GM23248 (cell line): Measurements from ENCODE around the gene MAK. TPM values are rescaled to one million over a fixed set of nuclear protein-coding genes. Genes with fewer than 3 reads are reported as not detected.
"Not testable (repeated sequence)": the region's sequence is repeated elsewhere in the genome, so short reads cannot be mapped to it uniquely, and the experiment has no call there.

Experiments used
- DNase-seq: peaks from one replicate; pipeline ENCODE4 v3.0.0-alpha.2; 2015
- H2AFZ ChIP-seq: fragments of 200-600 bp; sonication (generic); 2 replicates; pipeline ENCODE4 v1.6.1; 2016; ENCODE audit warnings: antibody characterized with exemption
- H3F3A ChIP-seq: fragments of 200-600 bp; sonication (generic); 2 replicates; pipeline ENCODE4 v1.6.1; 2016; ENCODE audit warnings: mild to moderate bottlenecking, antibody characterized with exemption, mixed run types; ENCODE audit not compliant: insufficient read depth
- H3K27ac ChIP-seq: fragments of 200-600 bp; sonication (generic); 2 replicates; pipeline ENCODE4 v1.5.1; 2016; ENCODE audit warnings: mild to moderate bottlenecking
- H3K27me3 ChIP-seq: fragments of 200-600 bp; sonication (generic); replicated peaks from 2 replicates; pipeline ENCODE4 v1.6.1; 2016; ENCODE audit warnings: mild to moderate bottlenecking; ENCODE audit not compliant: insufficient read depth
- H3K36me3 ChIP-seq: fragments of 200-600 bp; sonication (generic); 2 replicates; pipeline ENCODE4 v1.6.1; 2016; ENCODE audit warnings: low read depth, mild to moderate bottlenecking
- H3K4me1 ChIP-seq: fragments of 200-600 bp; sonication (generic); 2 replicates; pipeline ENCODE4 v1.6.1; 2016; ENCODE audit warnings: mild to moderate bottlenecking; ENCODE audit not compliant: insufficient read depth
- H3K4me2 ChIP-seq: fragments of 200-600 bp; sonication (generic); one replicate; pipeline ENCODE4 v1.6.1; 2016; ENCODE audit warnings: mild to moderate bottlenecking; ENCODE audit not compliant: unreplicated experiment
- H3K4me3 ChIP-seq: fragments of 200-600 bp; sonication (generic); 2 replicates; pipeline ENCODE4 v1.5.1; 2016; ENCODE audit warnings: mild to moderate bottlenecking
- H3K79me2 ChIP-seq: fragments of 200-600 bp; sonication (generic); 2 replicates; pipeline ENCODE4 v1.6.1; 2016; ENCODE audit warnings: mild to moderate bottlenecking; ENCODE audit not compliant: insufficient read depth
- H3K9ac ChIP-seq: fragments of 200-600 bp; sonication (generic); 2 replicates; pipeline ENCODE4 v1.6.1; 2016; ENCODE audit warnings: mild to moderate bottlenecking
- H3K9me2 ChIP-seq: fragments of 200-600 bp; sonication (generic); 2 replicates; pipeline ENCODE4 v1.6.1; 2016; ENCODE audit warnings: mixed run types, mild to moderate bottlenecking, moderate library complexity; ENCODE audit not compliant: insufficient read depth
- H3K9me3 ChIP-seq: fragments of 200-600 bp; sonication (generic); one replicate; pipeline ENCODE4 v1.6.1; 2017; ENCODE audit warnings: low read depth
- H4K20me1 ChIP-seq: fragments of 200-600 bp; sonication (generic); 2 replicates; pipeline ENCODE4 v1.6.0; 2016; ENCODE audit not compliant: insufficient read depth
- EZH2 ChIP-seq: fragments of 200-600 bp; sonication (generic); IDR thresholded peaks from 2 replicates; pipeline ENCODE4 v1.6.1; 2018; ENCODE audit warnings: antibody characterized with exemption, mild to moderate bottlenecking; ENCODE audit not compliant: insufficient read depth, poor library complexity, severe bottlenecking
- EZH2phosphoT487 ChIP-seq: fragments of 200-600 bp; sonication (generic); IDR thresholded peaks from 2 replicates; pipeline ENCODE4 v1.6.1; 2018; ENCODE audit warnings: antibody characterized with exemption, moderate library complexity, mild to moderate bottlenecking, low read depth; ENCODE audit not compliant: insufficient read depth
- WGBS, 2 experiments: methylation state at CpG; one replicate each; pipeline ENCODE4 v1.1.6; 2015 to 2017; ENCODE audit warnings: low lambda C conversion rate in 2 of 2, low coverage in 1 of 2; ENCODE audit errors: missing lambda C conversion rate in 2 of 2; 5-methylcytosine and 5-hydroxymethylcytosine counted together
- in situ Hi-C: fragments of 300-500 bp; cut with MboI; formaldehyde crosslinking; loops from 2 replicates; pipeline ENCODE4 v1.15.0; 2020
- polyA plus RNA-seq: library from polyadenylated mRNA; unstranded; fragments of >200 nt; fragmentation: Nextera tagmentation; extraction: Ambion mirVana; gene quantifications from 2 replicates; pipeline ENCODE4 v1.2.1, GENCODE V29; 2016
- total RNA-seq: library from RNA; depleted of rRNA; stranded (reverse); fragments of >200 nt; shearing (Covaris generic); gene quantifications from 2 replicates; pipeline ENCODE4 v1.2.3, GENCODE V29; 2014

MAK gene
- total and polyA plus RNA-seq, 2 experiments from 2014 or later, result 0.14 TPM; not detected in 1

GRCh38 chr6:10861086-10861485, 22.7 kb upstream of the MAK start:
- H3K9ac ChIP-seq, result no peak overlapping the region
- no peak overlapping the region for H3K27ac ChIP-seq
- no peak overlapping the region for H3K4me3 ChIP-seq
- TF ChIP-seq EZH2, result no peak
- TF ChIP-seq EZH2phosphoT487, result no peak
- no peak overlapping the region for H2AFZ ChIP-seq
- in situ Hi-C loops, result no loop called here
- H3K4me1 ChIP-seq, result no peaks in the 10 kb centered on the region
- WGBS, 2 experiments, result 23 to 41% methylated on average over 2 of the region's 2 CpGs
- H3K36me3 ChIP-seq, result no peaks in the 10 kb centered on the region
- H3F3A ChIP-seq, result no peaks in the 10 kb centered on the region
- H3K79me2 ChIP-seq, result no peaks in the 10 kb centered on the region
- DNase-seq, result no peak
- no peak overlapping the region for H3K4me2 ChIP-seq
- no peaks in the 10 kb centered on the region for H3K9me3 ChIP-seq
- H4K20me1 ChIP-seq, result no peaks in the 10 kb centered on the region
- H3K9me2 ChIP-seq, result no peaks in the 10 kb centered on the region
- H3K27me3 ChIP-seq, result no peaks in the 10 kb centered on the region

DNA sequence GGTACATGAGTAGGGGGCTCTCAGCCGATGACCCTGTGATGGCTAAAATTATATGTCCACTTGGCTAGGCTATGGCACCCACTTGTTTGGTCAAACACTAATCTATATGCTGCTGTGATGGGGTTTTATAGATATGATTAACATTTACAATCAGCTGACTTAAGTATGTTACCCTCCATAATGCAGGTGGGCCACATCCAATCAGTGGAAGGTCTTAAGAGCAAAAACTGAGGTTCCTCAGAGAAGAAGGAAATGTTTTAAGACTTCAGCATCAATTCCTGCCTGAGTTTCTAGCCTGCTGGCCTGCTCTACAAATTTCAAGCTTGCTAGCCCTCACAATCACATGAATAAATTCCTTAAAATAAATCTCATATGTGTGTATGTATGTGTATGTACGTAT, 18.9 kb upstream of the MAK start:
- DNase-seq, result no peak
- Histone ChIP-seq H2AFZ (no peak overlapping the region), H3K9me3 (no peaks in the 10 kb centered on the region), H3K4me2 (no peak overlapping the region), H3K4me1 (no peaks in the 10 kb centered on the region), H4K20me1 (no peaks in the 10 kb centered on the region), H3K9me2 (no peaks in the 10 kb centered on the region), H3K9ac (no peak overlapping the region), H3K4me3 (no peak overlapping the region), H3K36me3 (no peaks in the 10 kb centered on the region), H3K79me2 (no peaks in the 10 kb centered on the region), H3F3A (no peaks in the 10 kb centered on the region), H3K27me3 (no peaks in the 10 kb centered on the region), H3K27ac (no peak overlapping the region)
- TF ChIP-seq EZH2 (no peak), EZH2phosphoT487 (no peak)
- WGBS, 2 experiments, result 32 to 46% methylated on average over 2 of the region's 2 CpGs
- in situ Hi-C loops, result no loop called here

- Histone ChIP-seq H3K27me3 (no peaks in the 10 kb centered on the region), H3K9me3 (no peaks in the 10 kb centered on the region), H3K4me3 (no peak overlapping the region), H3K9me2 (no peaks in the 10 kb centered on the region), H4K20me1 (no peaks in the 10 kb centered on the region), H3K36me3 (no peaks in the 10 kb centered on the region), H3K79me2 (no peaks in the 10 kb centered on the region), H3K27ac (no peak overlapping the region), H2AFZ (no peak overlapping the region), H3F3A (no peaks in the 10 kb centered on the region), H3K4me1 (no peaks in the 10 kb centered on the region), H3K4me2 (no peak overlapping the region), H3K9ac (no peak overlapping the region)
- in situ Hi-C loops, result no loop called here
- DNase-seq, result no peak
- WGBS, 2 experiments, result 57 to 63% methylated on average over 6 to 7 of the region's 7 CpGs
- TF ChIP-seq EZH2 (no peak), EZH2phosphoT487 (no peak)
These were observed 16.7 kb upstream of the MAK start for GRCh38 chr6:10854922-10855632.

DNA sequence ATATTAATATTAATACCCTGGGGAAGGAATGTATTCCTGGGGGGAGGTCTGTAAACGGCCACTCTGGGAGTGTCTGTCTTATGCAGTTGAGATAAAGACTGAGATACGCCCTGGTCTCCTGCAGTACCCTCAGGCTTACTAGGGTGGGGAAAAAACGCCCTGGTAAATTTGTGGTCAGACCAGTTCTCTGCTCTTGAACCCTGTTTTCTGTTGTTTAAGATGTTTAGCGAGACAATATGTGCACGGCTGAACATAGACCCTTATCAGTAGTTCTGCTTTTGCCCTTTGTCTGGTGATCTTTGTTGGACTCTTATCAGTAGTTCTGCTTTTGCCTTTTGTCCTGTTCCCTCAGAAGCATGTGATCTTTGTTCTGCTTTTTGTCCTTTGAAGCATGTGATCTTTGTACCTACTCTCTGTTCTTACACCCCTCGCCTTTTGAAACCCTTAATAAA, 15.5 kb upstream of the MAK start:
- in situ Hi-C loops, H3K4me3 ChIP-seq, H3K27ac ChIP-seq, H3K4me2 ChIP-seq, H3K9ac ChIP-seq, H2AFZ ChIP-seq, H3K9me3 ChIP-seq, H3K9me2 ChIP-seq, DNase-seq, H3K4me1 ChIP-seq, H3K36me3 ChIP-seq, H3K79me2 ChIP-seq, H3K27me3 ChIP-seq, H4K20me1 ChIP-seq, H3F3A ChIP-seq: not testable (repeated sequence)
- 45 to 51% methylated on average over 6 of the region's 6 CpGs for WGBS, 2 experiments
